HCT116 (cell line): ENCODE measurements around the gene DTYMK. TPM values are rescaled to one million over a fixed set of nuclear protein-coding genes. Genes with fewer than 3 reads are reported as not detected.

ENCODE experiments used
- ATAC-seq: fragments of 200-7000 bp; cut with Tn5 transposase; 2 replicates; pipeline ENCODE4 v1.9.1; 2020; ENCODE audit warnings: mild to moderate bottlenecking, moderate library complexity
- BruUV-seq: library from RNA; stranded (reverse); fragments of 400-500 nt; replicated peaks from 2 replicates; lab custom pipeline; 2021; lab: Mats Ljungman, UMichigan
- CTCF ChIA-PET: fragments of 300-600 bp; sonication (Branson Sonifier 250); formaldehyde crosslinking; loops from one replicate; lab custom pipeline; 2021; ENCODE audit warnings: antibody characterized with exemption; lab: Charles Lee
- POLR2A ChIA-PET: fragments of 300-600, 350-600 bp; sonication (Branson Sonifier 250); formaldehyde crosslinking; loops from one replicate; lab custom pipeline; 2021; ENCODE audit warnings: antibody characterized with exemption; lab: Charles Lee
- RAD21 ChIA-PET, 2 experiments: fragments of 300-600 bp; sonication (Branson Sonifier 250); formaldehyde crosslinking; loops; one replicate each; lab custom pipeline; 2023; ENCODE audit warnings: low total read pairs in 2 of 2; ENCODE audit not compliant: uncharacterized antibody in 2 of 2, unreplicated experiment in 2 of 2, low non-redundant PET in 1 of 2; lab: Charles Lee
- DNase-seq: peaks from one replicate; pipeline ENCODE4 v3.0.0-alpha.2; 2010; ENCODE audit warnings: low read depth, low spot score
- H2AFZ ChIP-seq: fragments of 200-600 bp; shearing (Covaris generic), sonication (generic); 2 replicates; pipeline ENCODE4 v1.6.1; 2017; ENCODE audit warnings: low read depth, mixed run types, mixed read lengths, antibody characterized with exemption, low read length; ENCODE audit not compliant: poor library complexity, severe bottlenecking
- H3K27ac ChIP-seq: 2 replicates; pipeline ENCODE4 v1.5.1; 2012; ENCODE audit warnings: low read depth, low read length
- H3K27me3 ChIP-seq: fragments of 200-600 bp; sonication (generic); 2 replicates; pipeline ENCODE4 v1.6.1; 2016; ENCODE audit warnings: mixed run types, low read length, mixed read lengths; ENCODE audit not compliant: insufficient read depth
- H3K36me3 ChIP-seq, 2 experiments: fragments of 200-500 bp in 1 of 2; fragments of 200-600 bp in 1 of 2; sonication (Bioruptor generic) in 1 of 2; sonication (generic) in 1 of 2; 2 replicates each; pipeline versions ENCODE4 v1.5.1 to v1.6.1; 2014 to 2016; ENCODE audit warnings: low read length in 2 of 2, inconsistent platforms in 1 of 2, mixed read lengths in 1 of 2, mixed run types in 1 of 2; ENCODE audit not compliant: insufficient read depth in 2 of 2, control insufficient read depth in 1 of 2
- H3K4me1 ChIP-seq, 2 experiments: fragments of 200-600 bp in 1 of 2; sonication (generic) in 1 of 2; 2 replicates each; pipeline versions ENCODE4 v1.5.1 to v1.6.1; 2012 to 2017; ENCODE audit warnings: low read length in 2 of 2, inconsistent platforms in 1 of 2, mild to moderate bottlenecking in 1 of 2, mixed read lengths in 1 of 2, mixed run types in 1 of 2, moderate library complexity in 1 of 2; ENCODE audit not compliant: insufficient read depth in 2 of 2, control insufficient read depth in 1 of 2
- H3K4me2 ChIP-seq: fragments of 200-600 bp; sonication (generic); 2 replicates; pipeline ENCODE4 v1.6.1; 2017; ENCODE audit warnings: mixed run types, low read length, mixed read lengths
- H3K4me3 ChIP-seq, 2 experiments: fragments of 200-600 bp in 1 of 2; sonication (generic) in 1 of 2; replicated peaks in 1 of 2; 2 replicates each; pipeline ENCODE4 v1.5.1; 2011 to 2016; ENCODE audit warnings: low read length in 2 of 2, control low read depth in 1 of 2, low read depth in 1 of 2, mild to moderate bottlenecking in 1 of 2, mixed read lengths in 1 of 2, mixed run types in 1 of 2
- H3K79me2 ChIP-seq: fragments of 200-600 bp; sonication (generic); 2 replicates; pipeline ENCODE4 v1.6.1; 2017; ENCODE audit warnings: mild to moderate bottlenecking, mixed run types, low read length, moderate library complexity, mixed read lengths; ENCODE audit not compliant: insufficient read depth
- H3K9ac ChIP-seq: fragments of 200-600 bp; sonication (generic); 2 replicates; pipeline ENCODE4 v1.6.1; 2016; ENCODE audit warnings: low read length, mixed read lengths
- H3K9me2 ChIP-seq: fragments of 200-600 bp; sonication (generic), shearing (Covaris generic); 2 replicates; pipeline ENCODE4 v1.6.1; 2017; ENCODE audit warnings: mixed run types, mild to moderate bottlenecking, moderate library complexity; ENCODE audit not compliant: insufficient read depth
- H3K9me3 ChIP-seq, 2 experiments: fragments of 200-500 bp in 1 of 2; fragments of 200-600 bp in 1 of 2; sonication (Bioruptor generic) in 1 of 2; sonication (generic) in 1 of 2; 2 replicates each; pipeline ENCODE4 v1.6.1; 2014 to 2017; ENCODE audit warnings: low read length in 2 of 2, mixed read lengths in 2 of 2, inconsistent platforms in 1 of 2, low read depth in 1 of 2, mild to moderate bottlenecking in 1 of 2, mixed run types in 1 of 2, moderate library complexity in 1 of 2; ENCODE audit not compliant: control insufficient read depth in 1 of 2, insufficient read depth in 1 of 2
- H4K20me1 ChIP-seq: fragments of 200-600 bp; sonication (generic), shearing (Covaris generic); 2 replicates; pipeline ENCODE4 v1.6.1; 2017; ENCODE audit warnings: mixed run types, mild to moderate bottlenecking, moderate library complexity; ENCODE audit not compliant: insufficient read depth
- CEBPB ChIP-seq: IDR thresholded peaks from 2 replicates; pipeline ENCODE4 v1.6.1; 2012; ENCODE audit warnings: low read depth
- ELF1 ChIP-seq: IDR thresholded peaks from 2 replicates; pipeline ENCODE4 v1.6.1; 2012; ENCODE audit warnings: low read depth, borderline replicate concordance
- EZH2 ChIP-seq: fragments of 200-600 bp; sonication (generic); IDR thresholded peaks from 2 replicates; pipeline ENCODE4 v1.6.1; 2017; ENCODE audit warnings: antibody characterized with exemption, mixed run types
- EZH2phosphoT487 ChIP-seq: fragments of 200-600 bp; IDR thresholded peaks from 2 replicates; pipeline ENCODE4 v1.6.1; 2018; ENCODE audit warnings: antibody characterized with exemption, borderline replicate concordance
- MAX ChIP-seq: IDR thresholded peaks from 2 replicates; pipeline ENCODE4 v1.6.1; 2012
- POLR2A ChIP-seq: IDR thresholded peaks from 2 replicates; pipeline ENCODE4 v1.7.0; 2011; ENCODE audit warnings: borderline replicate concordance; ENCODE audit not compliant: insufficient read depth, insufficient read length; ENCODE audit errors: extremely low read depth
- SP1 ChIP-seq: IDR thresholded peaks from 2 replicates; pipeline ENCODE4 v1.6.1; 2012; ENCODE audit warnings: low read depth
- TCF7L2 ChIP-seq: IDR thresholded peaks from 2 replicates; pipeline ENCODE4 v1.7.0; 2011; ENCODE audit warnings: borderline replicate concordance, inconsistent platforms; ENCODE audit not compliant: insufficient read depth, insufficient read length; ENCODE audit errors: extremely low read depth
- ZBTB33 ChIP-seq: IDR thresholded peaks from 2 replicates; pipeline ENCODE4 v1.6.1; 2011; ENCODE audit warnings: mild to moderate bottlenecking, low read length, moderate library complexity; ENCODE audit not compliant: insufficient replicate concordance; ENCODE audit errors: extremely low read depth
- ZNF274 ChIP-seq: fragments of 200-500 bp; sonication (Bioruptor generic); IDR thresholded peaks from 2 replicates; pipeline ENCODE4 v1.6.1; 2014; ENCODE audit warnings: mild to moderate bottlenecking, low read depth, low read length, inconsistent platforms
- intact Hi-C: fragments of 100-400 bp; cut with micrococcal nuclease; formaldehyde crosslinking; loops from 2 replicates; pipeline ENCODE4 v1.10.0; 2022
- total RNA-seq: library from RNA; stranded (reverse); gene quantifications from one replicate; pipeline ENCODE4 v1.2.1, GENCODE V29; 2021; ENCODE audit not compliant: unreplicated experiment
- TF ChIP-seq, protein P1 (sequence below): IDR thresholded peaks from 2 replicates; pipeline ENCODE4 v1.6.1; 2012
- TF ChIP-seq, protein P2 (sequence below): IDR thresholded peaks from 2 replicates; pipeline ENCODE4 v1.6.1; 2012; ENCODE audit warnings: low read depth

Gene DTYMK
- total RNA-seq, 1 experiment from 2014 or later: 83.3 TPM

DNA sequence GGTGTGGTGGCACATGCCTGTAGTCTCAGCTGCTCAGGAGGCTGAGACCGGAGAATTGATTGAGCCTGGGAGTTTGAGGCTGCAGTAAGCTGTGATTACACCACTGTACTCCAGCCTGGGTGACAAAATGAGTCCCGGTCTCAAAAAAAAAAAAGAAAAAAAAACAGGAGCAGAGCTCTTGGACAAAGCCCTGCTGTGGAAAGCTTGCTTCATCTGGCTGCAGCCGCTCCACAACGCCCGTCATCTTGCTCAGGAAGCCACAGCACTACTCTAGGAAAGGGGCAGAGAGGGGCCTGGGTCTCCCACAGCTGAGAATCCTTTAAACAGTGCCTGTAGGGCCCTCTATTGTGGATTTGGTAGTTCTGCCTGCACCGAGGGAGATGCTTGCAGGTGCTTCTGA is 38.2 kb downstream of the DTYMK start:
- Histone ChIP-seq H3K9ac (no peak overlapping the region), H3K4me2 (no peak overlapping the region), H3K27ac (no peak overlapping the region), H3K79me2 (peaks cover 94% of the 10 kb centered on the region), H3K9me3 (no peaks in the 10 kb centered on the region), H3K9me2 (no peaks in the 10 kb centered on the region), H3K4me1 (no peaks in the 10 kb centered on the region), H4K20me1 (no peaks in the 10 kb centered on the region; the same call in 1 of the 2 replicates), H3K4me3 (no peak overlapping the region), H2AFZ (no peak overlapping the region), H3K36me3 (peaks cover 6 to 8% of the 10 kb centered on the region in 2 experiments; a peak in 3 of 4 replicates), H3K27me3 (no peaks in the 10 kb centered on the region)
- POLR2A ChIA-PET: interaction anchor here (1.2 to 2.0 kb wide), 2 partner anchors 10 to 86 kb away, joined by 4 to 5 read pairs; partner anchors contain the start of genes ATG4B and D2HGDH
- DNase-seq (no peak), ATAC-seq (no peak)
- TF ChIP-seq TCF7L2 (no peak), ZBTB33 (no peak), SP1 (no peak), ELF1 (no peak)
- intact Hi-C loops: no loop called here
- CTCF ChIA-PET: no interaction called here
- no TSS peak for BruUV-seq
- RAD21 ChIA-PET: no interaction called here

DNA sequence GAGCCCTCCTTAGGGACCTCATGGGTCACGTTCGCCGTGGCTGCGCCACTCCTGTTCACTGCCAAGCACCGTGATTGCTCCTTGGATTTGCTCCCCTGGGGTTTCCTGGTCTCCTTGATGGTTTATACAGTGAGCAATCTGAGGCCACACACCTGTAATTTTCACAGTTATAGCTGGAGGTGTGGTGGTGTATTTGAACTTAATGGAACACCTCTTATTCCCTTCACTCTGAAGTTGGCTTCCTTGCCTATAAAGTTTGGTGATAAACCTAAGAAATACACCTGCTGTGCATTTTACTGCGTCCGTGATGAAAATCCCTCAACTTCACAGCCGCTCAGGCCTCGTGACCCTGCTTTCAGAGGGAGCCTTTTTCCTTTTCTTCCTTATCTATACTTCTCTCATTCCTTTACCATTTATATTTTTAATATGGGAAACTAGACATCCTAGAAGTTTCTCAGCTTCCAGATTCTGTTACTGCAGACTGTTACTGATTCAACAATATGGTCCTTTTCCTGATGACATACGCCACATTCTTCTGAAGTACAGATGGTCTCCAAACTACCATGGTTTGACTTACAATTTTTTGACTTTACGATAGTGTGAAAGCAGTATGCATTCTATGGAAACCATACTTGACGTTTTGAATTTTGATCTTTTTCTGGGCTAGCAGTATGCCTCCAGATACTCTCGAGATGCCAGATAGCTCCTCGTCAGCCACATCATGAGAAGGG is 40.5 kb downstream of the DTYMK start:
- Histone ChIP-seq H4K20me1 (no peaks in the 10 kb centered on the region; the same call in 1 of the 2 replicates), H3K9me3 (no peaks in the 10 kb centered on the region), H3K4me2 (no peak overlapping the region), H3K4me1 (no peaks in the 10 kb centered on the region), H3K27me3 (no peaks in the 10 kb centered on the region), H3K27ac (no peak overlapping the region), H3K9me2 (no peaks in the 10 kb centered on the region), H2AFZ (no peak overlapping the region), H3K36me3 (peaks cover 0 to 3% of the 10 kb centered on the region in 2 experiments; a peak in 2 of 4 replicates), H3K9ac (no peak overlapping the region), H3K79me2 (peaks cover 97% of the 10 kb centered on the region), H3K4me3 (no peak overlapping the region)
- no peak for DNase-seq
- ChIA-PET RAD21 (no interaction called here), CTCF (no interaction called here), POLR2A (interaction anchor here (0.7 kb wide), 1 partner anchor 404 kb away, joined by 3 read pairs; no protein-coding TSS in a partner anchor)
- intact Hi-C loops: no loop called here
- BruUV-seq: no TSS peak
- no peak for ATAC-seq
- TF ChIP-seq EZH2phosphoT487 (no peak), TCF7L2 (no peak), POLR2A (no peak), ZNF274 (no peak), CEBPB (no peak), MAX (no peak), EZH2 (no peak)
- TF ChIP-seq, protein P1, sequence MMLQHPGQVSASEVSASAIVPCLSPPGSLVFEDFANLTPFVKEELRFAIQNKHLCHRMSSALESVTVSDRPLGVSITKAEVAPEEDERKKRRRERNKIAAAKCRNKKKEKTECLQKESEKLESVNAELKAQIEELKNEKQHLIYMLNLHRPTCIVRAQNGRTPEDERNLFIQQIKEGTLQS: no peak
- TF ChIP-seq, protein P2, sequence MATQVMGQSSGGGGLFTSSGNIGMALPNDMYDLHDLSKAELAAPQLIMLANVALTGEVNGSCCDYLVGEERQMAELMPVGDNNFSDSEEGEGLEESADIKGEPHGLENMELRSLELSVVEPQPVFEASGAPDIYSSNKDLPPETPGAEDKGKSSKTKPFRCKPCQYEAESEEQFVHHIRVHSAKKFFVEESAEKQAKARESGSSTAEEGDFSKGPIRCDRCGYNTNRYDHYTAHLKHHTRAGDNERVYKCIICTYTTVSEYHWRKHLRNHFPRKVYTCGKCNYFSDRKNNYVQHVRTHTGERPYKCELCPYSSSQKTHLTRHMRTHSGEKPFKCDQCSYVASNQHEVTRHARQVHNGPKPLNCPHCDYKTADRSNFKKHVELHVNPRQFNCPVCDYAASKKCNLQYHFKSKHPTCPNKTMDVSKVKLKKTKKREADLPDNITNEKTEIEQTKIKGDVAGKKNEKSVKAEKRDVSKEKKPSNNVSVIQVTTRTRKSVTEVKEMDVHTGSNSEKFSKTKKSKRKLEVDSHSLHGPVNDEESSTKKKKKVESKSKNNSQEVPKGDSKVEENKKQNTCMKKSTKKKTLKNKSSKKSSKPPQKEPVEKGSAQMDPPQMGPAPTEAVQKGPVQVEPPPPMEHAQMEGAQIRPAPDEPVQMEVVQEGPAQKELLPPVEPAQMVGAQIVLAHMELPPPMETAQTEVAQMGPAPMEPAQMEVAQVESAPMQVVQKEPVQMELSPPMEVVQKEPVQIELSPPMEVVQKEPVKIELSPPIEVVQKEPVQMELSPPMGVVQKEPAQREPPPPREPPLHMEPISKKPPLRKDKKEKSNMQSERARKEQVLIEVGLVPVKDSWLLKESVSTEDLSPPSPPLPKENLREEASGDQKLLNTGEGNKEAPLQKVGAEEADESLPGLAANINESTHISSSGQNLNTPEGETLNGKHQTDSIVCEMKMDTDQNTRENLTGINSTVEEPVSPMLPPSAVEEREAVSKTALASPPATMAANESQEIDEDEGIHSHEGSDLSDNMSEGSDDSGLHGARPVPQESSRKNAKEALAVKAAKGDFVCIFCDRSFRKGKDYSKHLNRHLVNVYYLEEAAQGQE: no peak
